BJ (cell line): ENCODE data around the gene MRPL42. TPM values are rescaled to one million over a fixed set of nuclear protein-coding genes. Genes with fewer than 3 reads are reported as not detected.

Experiments
- CTCF ChIA-PET: fragments of 350-600 bp; formaldehyde crosslinking; extraction: SDS; loops from one replicate; lab custom pipeline; 2021; ENCODE audit warnings: antibody characterized with exemption, inconsistent platforms; lab: Yijun Ruan, JAX
- POLR2A ChIA-PET: fragments of 300-600 bp; sonication (Branson Sonifier 250); formaldehyde crosslinking; extraction: SDS; loops from one replicate; lab custom pipeline; 2021; ENCODE audit warnings: antibody characterized with exemption; lab: Charles Lee
- DNase-seq: peaks from one replicate; pipeline ENCODE4 v3.0.0-alpha.2; 2011; ENCODE audit warnings: low read depth
- H3K27me3 ChIP-seq: 2 replicates; pipeline ENCODE4 v1.6.0; 2011; ENCODE audit warnings: low read length; ENCODE audit not compliant: control insufficient read depth, insufficient read depth
- H3K36me3 ChIP-seq: 2 replicates; pipeline ENCODE4 v1.5.1; 2011; ENCODE audit warnings: low read length; ENCODE audit not compliant: control insufficient read depth, insufficient read depth
- H3K4me3 ChIP-seq: 2 replicates; pipeline ENCODE4 v1.5.1; 2011; ENCODE audit warnings: low read depth, mild to moderate bottlenecking, control low read depth, low read length
- polyA plus RNA-seq: library from polyadenylated mRNA; depleted of rRNA; stranded (reverse); fragments of >200 nt; gene quantifications from 2 replicates; pipeline ENCODE4 v1.2.3, GENCODE V29; 2011
- TF ChIP-seq, protein P1 (sequence below): IDR thresholded peaks from 2 replicates; pipeline ENCODE4 v1.5.1; 2011; ENCODE audit warnings: low read depth, mild to moderate bottlenecking, control low read depth, inconsistent platforms, low read length, moderate library complexity; ENCODE audit not compliant: insufficient read depth

MRPL42 gene
- polyA plus RNA-seq, 1 experiment: 28.1 TPM

DNA sequence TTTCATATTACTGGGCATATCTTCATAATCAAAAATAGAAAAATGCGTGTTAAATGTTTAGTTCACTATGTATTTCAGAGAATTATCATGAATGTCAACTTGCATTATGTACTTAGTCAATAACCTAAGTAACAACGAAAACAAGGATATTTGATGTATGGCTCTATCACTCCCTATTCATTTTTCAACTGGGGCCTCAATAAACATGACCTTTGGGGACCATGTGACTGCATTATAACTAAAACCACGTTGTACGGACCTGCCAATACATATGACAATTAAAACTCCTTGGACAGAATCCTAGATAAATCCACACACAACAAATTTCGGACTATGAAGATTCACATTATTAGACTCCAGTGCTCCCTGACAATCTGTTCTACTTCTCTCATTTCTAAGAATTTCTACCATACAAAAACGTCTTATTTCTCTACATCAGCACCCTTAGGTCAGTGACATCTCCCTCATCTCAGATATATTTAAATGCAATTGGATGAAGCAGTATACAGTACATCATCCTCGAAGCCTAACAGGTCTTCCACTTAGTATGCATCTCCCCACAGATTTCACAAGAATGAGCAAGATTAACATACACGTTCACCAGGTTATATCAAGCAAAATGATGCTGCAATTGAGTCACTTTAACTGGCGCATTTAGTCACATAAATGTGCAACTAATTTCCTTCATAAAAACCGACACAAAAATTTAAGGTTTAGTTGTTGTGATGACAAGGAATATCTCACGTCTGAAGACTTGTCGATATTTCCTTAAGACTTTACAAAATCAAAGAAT, 27.1 kb upstream of the MRPL42 start:
- Histone ChIP-seq H3K36me3 (no peaks in the 10 kb centered on the region), H3K4me3 (peak overlapping the region; percentile 81), H3K27me3 (no peaks in the 10 kb centered on the region)
- TF ChIP-seq, protein P1, sequence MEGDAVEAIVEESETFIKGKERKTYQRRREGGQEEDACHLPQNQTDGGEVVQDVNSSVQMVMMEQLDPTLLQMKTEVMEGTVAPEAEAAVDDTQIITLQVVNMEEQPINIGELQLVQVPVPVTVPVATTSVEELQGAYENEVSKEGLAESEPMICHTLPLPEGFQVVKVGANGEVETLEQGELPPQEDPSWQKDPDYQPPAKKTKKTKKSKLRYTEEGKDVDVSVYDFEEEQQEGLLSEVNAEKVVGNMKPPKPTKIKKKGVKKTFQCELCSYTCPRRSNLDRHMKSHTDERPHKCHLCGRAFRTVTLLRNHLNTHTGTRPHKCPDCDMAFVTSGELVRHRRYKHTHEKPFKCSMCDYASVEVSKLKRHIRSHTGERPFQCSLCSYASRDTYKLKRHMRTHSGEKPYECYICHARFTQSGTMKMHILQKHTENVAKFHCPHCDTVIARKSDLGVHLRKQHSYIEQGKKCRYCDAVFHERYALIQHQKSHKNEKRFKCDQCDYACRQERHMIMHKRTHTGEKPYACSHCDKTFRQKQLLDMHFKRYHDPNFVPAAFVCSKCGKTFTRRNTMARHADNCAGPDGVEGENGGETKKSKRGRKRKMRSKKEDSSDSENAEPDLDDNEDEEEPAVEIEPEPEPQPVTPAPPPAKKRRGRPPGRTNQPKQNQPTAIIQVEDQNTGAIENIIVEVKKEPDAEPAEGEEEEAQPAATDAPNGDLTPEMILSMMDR: no peak
- POLR2A ChIA-PET: no interaction called here
- DNase-seq: no peak
- CTCF ChIA-PET: no interaction called here

DNA sequence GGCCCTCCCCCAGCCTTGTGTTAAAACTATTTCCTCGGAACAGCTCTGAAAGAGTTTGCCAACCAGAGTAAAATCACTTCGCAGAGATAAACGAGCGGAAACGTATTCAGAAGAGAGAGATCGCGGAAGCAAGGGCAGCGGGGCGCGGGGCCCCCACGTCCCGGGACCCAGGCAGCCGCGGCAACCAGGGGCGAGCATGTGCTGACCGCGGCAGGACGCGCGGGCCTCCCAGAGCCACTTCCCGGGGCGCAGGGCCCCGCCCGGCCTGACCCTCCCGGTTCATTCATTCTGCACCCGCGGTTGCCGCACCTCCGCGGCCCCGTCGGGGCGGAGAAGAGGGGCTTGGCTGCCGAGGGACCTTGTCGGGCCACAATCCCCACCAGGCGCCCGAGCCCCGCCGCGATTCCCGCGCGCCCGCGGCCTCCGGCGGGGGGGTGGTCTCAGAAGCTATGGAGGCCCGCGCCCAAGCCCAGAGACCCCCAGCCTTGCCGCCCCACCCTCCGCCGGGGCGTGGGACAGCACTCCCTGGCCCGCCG, 26.2 kb upstream of the MRPL42 start:
- TF ChIP-seq, protein P1: no peak
- Histone ChIP-seq H3K27me3 (no peaks in the 10 kb centered on the region), H3K4me3 (peak overlapping the region; percentile 81), H3K36me3 (no peaks in the 10 kb centered on the region)
- ChIA-PET POLR2A (no interaction called here), CTCF (interaction anchor here (0.6 kb wide), 1 partner anchor 866 kb away, joined by 3 read pairs; no protein-coding TSS in a partner anchor)
- no peak for DNase-seq

DNA sequence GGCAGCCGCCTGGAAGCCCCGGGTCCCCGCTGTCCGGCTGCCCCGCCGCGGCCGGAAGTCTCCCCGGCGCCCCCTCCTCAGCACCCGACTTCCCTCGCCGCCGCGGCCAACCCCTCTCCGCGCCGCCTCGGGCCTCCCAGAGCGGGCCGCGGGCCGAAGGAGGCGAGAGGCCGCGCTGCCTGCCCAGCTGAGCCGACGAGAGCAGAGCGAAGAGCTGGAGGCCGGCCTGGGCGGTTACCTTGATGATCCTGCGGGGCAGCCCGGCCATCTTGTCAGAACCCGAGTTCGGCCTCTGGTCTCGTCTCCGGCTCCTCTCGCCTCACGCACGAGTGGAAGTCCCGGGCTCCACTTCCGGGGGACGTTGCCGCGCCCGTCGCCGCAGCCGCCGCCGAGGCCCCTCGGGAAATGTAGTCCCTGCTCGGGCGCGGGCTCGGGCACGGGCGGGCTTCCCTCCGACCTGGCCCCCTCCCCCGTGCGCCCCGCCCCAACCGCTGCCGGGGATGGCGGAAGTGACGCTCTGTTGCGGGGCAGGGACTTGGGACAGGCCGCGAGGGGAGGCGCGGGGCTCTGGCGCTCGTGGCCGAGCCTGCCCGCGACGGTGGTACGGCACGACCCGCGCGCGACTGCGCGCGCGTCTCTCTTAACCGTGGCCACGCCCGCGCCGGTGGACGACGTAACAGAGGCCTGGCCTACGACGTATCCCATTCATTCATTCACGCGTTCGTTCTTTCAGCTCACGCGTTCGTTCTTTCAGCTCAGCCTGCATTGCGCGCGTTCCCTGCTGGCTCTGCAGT, 25.5 kb upstream of the MRPL42 start, which contains the start of gene UBE2N:
TSS of gene UBE2N (minus strand) at position 331 of the 794 bp plus-strand sequence. CDS start at position 268, 63 bp downstream.
- ChIA-PET POLR2A (no interaction called here), CTCF (interaction anchor here (0.6 to 2.0 kb wide), 2 partner anchors 660 to 865 kb away, joined by 3 to 6 read pairs; no protein-coding TSS in a partner anchor)
- TF ChIP-seq, protein P1: no peak
- H3K27me3 ChIP-seq: no peaks in the 10 kb centered on the region
- peak; percentile 68 for DNase-seq
- peak within 1 kb of the TSS; percentile 81 for H3K4me3 ChIP-seq
- H3K36me3 ChIP-seq: no peaks in the 10 kb centered on the region

DNA sequence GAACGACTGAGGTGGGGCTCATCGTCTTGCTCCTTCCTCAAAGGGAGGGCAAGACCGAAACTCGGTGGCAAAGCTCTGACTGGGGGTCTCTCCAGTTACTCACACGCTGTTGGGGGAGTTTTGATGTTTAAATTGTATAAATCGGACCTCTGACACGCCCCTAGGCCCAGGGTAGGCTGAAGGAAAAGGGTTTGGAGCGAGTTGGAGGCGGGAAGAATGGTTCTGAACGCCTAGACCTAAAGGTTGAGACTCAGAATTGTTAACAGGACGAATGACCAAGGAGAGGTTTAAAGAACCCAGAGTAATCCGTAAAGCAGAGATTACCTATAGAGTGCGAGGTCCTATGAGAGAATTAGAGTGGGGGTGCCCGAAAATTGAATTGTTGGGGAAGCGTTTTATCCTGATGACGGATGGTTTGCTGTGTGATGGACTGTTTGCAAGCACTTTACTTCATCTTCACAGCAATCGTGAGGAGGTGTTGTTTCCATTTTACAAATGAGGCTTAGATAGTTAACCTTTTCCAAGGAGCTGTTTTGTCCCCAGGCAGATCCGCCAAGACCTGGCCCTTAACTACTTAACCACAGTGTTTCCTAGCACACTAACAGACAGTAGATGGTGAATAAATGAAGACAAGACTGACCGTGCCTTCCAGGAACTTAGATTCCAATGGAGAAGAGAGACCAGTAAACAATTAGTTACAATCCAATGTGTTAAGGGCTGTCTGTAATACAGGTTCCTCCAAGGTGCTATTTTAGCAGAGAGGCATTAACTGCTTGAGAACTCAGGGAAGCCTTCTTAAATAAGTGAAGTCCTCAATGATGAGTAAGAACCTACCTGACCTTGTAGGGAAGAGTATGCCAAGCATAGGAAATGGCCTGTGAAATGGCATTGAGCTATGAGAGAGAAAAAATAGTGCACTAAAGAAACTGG, 24.6 kb upstream of the MRPL42 start:
- Histone ChIP-seq H3K4me3 (peak overlapping the region; percentile 81), H3K27me3 (no peaks in the 10 kb centered on the region), H3K36me3 (no peaks in the 10 kb centered on the region)
- no peak for DNase-seq
- ChIA-PET POLR2A (no interaction called here), CTCF (interaction anchor here (2.0 kb wide), 1 partner anchor 660 kb away, joined by 6 read pairs; no protein-coding TSS in a partner anchor)
- TF ChIP-seq, protein P1: 0 out of 2 replicates have a peak, but pooled peaks have one; percentile 6
